Mucosa of rectum (tissue), 2 donors: ENCODE data around the gene TBCC.

Experiments used
- H3K27ac ChIP-seq, 2 donors: one replicate each; pipeline ENCODE4 v1.7.0; 2013; ENCODE audit warnings: inconsistent platforms in 2 of 2, low read depth in 2 of 2, low read length in 2 of 2
- H3K27me3 ChIP-seq, 2 donors: one replicate each; pipeline ENCODE4 v1.7.0; 2013; ENCODE audit warnings: low read length in 2 of 2; ENCODE audit not compliant: control insufficient read depth in 2 of 2, insufficient read depth in 2 of 2
- H3K36me3 ChIP-seq, 2 donors: one replicate each; pipeline ENCODE4 v1.7.0; 2013; ENCODE audit warnings: low read length in 2 of 2; ENCODE audit not compliant: control insufficient read depth in 2 of 2, insufficient read depth in 2 of 2
- H3K4me1 ChIP-seq, 2 donors: one replicate each; pipeline ENCODE4 v1.7.0; 2013; ENCODE audit warnings: low read length in 2 of 2, mild to moderate bottlenecking in 1 of 2; ENCODE audit not compliant: control insufficient read depth in 2 of 2, insufficient read depth in 2 of 2
- H3K4me3 ChIP-seq, 2 donors: one replicate each; pipeline ENCODE4 v1.7.0; 2013; ENCODE audit warnings: low read length in 2 of 2
- H3K9ac ChIP-seq, 2 donors: one replicate each; pipeline ENCODE4 v1.7.0; 2013; ENCODE audit warnings: low read length in 2 of 2, low read depth in 1 of 2, mild to moderate bottlenecking in 1 of 2
- H3K9me3 ChIP-seq, 2 donors: one replicate each; pipeline ENCODE4 v1.7.0; 2013; ENCODE audit warnings: low read length in 2 of 2; ENCODE audit not compliant: control insufficient read depth in 2 of 2
- donor health status: healthy.
- donor health status: Normal muscosa, but diverticular disease.

Gene TBCC, protein sequence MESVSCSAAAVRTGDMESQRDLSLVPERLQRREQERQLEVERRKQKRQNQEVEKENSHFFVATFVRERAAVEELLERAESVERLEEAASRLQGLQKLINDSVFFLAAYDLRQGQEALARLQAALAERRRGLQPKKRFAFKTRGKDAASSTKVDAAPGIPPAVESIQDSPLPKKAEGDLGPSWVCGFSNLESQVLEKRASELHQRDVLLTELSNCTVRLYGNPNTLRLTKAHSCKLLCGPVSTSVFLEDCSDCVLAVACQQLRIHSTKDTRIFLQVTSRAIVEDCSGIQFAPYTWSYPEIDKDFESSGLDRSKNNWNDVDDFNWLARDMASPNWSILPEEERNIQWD

GRCh38 chr6:42745640-42746462 lies at the start of gene TBCC:
TBCC (minus strand) TSS chr6:42746103; CDS start chr6:42746073, 30 bp downstream.
- H3K27ac ChIP-seq, result peak within 1 kb of the TSS; percentile 93 to 96
- peaks cover 10 to 19% of the 10 kb centered on the region in 2 donors for H3K4me1 ChIP-seq
- peak within 1 kb of the TSS; percentile 97 to 99 for H3K4me3 ChIP-seq
- peak within 1 kb of the TSS; percentile 99 for H3K9ac ChIP-seq
- no peaks in the 10 kb centered on the region for H3K27me3 ChIP-seq
- no peaks in the 10 kb centered on the region for H3K9me3 ChIP-seq
- H3K36me3 ChIP-seq, result no peaks in the 10 kb centered on the region

- Histone ChIP-seq H3K36me3 (peaks cover 0 to 3% of the 10 kb centered on the region in 2 donors), H3K9me3 (no peaks in the 10 kb centered on the region), H3K27ac (no peak overlapping the region), H3K27me3 (no peaks in the 10 kb centered on the region), H3K4me3 (no peak overlapping the region), H3K4me1 (no peaks in the 10 kb centered on the region), H3K9ac (no peak overlapping the region)
Observed at GRCh38 chr6:42795651-42796050, 49.7 kb upstream of the TBCC start.

GRCh38 chr6:42791706-42792320 lies 45.9 kb upstream of the TBCC start:
- no peak overlapping the region for H3K4me3 ChIP-seq
- H3K27ac ChIP-seq, result peak overlapping the region in 1 of 2 donors; percentile 14
- H3K36me3 ChIP-seq, result peaks cover 0 to 10% of the 10 kb centered on the region in 2 donors
- H3K27me3 ChIP-seq, result no peaks in the 10 kb centered on the region
- H3K9me3 ChIP-seq, result no peaks in the 10 kb centered on the region
- peaks cover 8% of the 10 kb centered on the region in 2 donors for H3K4me1 ChIP-seq
- H3K9ac ChIP-seq, result no peak overlapping the region

DNA sequence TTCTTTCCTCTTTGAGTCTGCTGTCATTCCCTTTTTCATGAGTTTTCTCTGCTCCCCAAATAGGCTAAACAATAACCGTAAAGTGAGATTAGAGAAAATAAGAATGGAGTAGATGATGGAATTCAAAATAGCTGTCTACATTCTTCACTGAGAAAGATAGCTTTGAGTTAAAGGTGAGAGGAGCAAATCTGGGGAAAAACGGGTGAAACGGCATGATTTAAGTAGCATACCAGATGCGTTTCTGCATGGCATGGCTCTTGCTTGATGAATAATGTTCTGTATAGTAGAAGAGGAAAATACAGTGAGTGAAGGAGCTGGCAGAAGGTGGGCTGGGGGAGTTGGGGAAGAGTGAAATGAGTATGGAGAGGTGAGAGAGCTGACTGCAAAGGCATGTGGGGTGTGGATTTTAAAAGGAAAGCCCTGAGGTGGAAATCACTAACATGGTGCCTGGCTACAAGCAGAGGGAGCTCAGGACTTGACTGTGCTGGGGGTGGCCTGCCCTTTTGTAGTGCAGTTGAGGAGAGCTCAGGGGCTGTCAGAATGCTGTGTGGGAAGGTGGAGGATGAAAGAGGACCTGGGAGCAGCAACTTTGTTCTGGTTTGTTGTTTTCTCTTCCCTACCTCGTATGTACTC lies 44.8 kb upstream of the TBCC start:
- H3K9ac ChIP-seq, result no peak overlapping the region
- peak overlapping the region in 1 of 2 donors; percentile 8 for H3K27ac ChIP-seq
- H3K27me3 ChIP-seq, result no peaks in the 10 kb centered on the region
- no peak overlapping the region for H3K4me3 ChIP-seq
- no peaks in the 10 kb centered on the region for H3K9me3 ChIP-seq
- peaks cover 8 to 11% of the 10 kb centered on the region in 2 donors for H3K4me1 ChIP-seq
- peaks cover 0 to 10% of the 10 kb centered on the region in 2 donors for H3K36me3 ChIP-seq

DNA sequence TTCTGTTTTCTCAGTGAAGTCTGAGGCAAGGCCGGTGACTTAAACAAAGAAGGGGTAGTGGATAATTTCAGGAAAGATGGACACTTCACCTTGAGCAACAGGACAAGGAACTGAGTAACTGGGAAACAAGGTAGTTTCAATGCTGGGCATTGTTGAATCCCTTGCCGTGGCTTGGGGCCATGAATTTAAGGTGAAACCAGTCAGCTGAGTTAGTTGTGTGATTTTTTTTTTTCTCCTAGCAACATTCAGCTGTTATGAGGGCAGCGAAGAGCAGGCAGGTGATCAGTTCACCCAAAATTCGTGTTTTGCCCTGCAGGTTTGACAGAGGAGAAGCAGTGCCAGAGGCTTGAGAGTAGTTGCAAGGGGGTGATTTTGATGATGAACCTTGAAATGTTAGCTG lies 42.8 kb upstream of the TBCC start:
- H3K4me3 ChIP-seq, result no peak overlapping the region
- no peak overlapping the region for H3K9ac ChIP-seq
- H3K36me3 ChIP-seq, result peaks cover 0 to 10% of the 10 kb centered on the region in 2 donors
- no peak overlapping the region for H3K27ac ChIP-seq
- no peaks in the 10 kb centered on the region for H3K27me3 ChIP-seq
- H3K4me1 ChIP-seq, result peaks cover 8 to 22% of the 10 kb centered on the region in 2 donors
- no peaks in the 10 kb centered on the region for H3K9me3 ChIP-seq

DNA sequence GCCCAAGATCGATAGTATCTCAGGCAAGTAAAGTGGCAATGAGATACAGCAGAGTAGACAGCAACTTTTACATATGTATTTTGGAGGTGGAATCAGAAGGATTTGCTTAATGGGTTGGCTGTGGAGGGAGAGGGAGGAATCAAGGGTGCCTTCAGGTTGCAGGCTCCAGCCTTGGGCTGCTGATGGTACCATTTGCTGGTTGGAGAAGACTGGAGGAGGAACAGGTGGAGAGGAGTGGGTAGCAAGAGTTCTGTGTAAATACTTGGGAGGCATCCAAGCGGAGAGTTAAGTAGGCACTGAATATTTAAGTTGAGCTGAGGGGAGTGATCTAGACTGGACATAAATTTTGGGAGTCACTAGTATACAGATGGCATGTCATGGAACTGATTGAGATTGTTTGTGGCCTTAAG lies 41.2 kb upstream of the TBCC start:
- no peaks in the 10 kb centered on the region for H3K27me3 ChIP-seq
- H3K9ac ChIP-seq, result no peak overlapping the region
- peaks cover 8 to 22% of the 10 kb centered on the region in 2 donors for H3K4me1 ChIP-seq
- no peak overlapping the region for H3K27ac ChIP-seq
- peaks cover 0 to 10% of the 10 kb centered on the region in 2 donors for H3K36me3 ChIP-seq
- no peaks in the 10 kb centered on the region for H3K9me3 ChIP-seq
- H3K4me3 ChIP-seq, result peak overlapping the region in 1 of 2 donors; percentile 22

GRCh38 chr6:42786525-42786985 lies 40.7 kb upstream of the TBCC start:
- Histone ChIP-seq H3K4me1 (peaks cover 8 to 22% of the 10 kb centered on the region in 2 donors), H3K9ac (no peak overlapping the region), H3K36me3 (peaks cover 0 to 7% of the 10 kb centered on the region in 2 donors), H3K27ac (no peak overlapping the region), H3K27me3 (no peaks in the 10 kb centered on the region), H3K4me3 (no peak overlapping the region), H3K9me3 (no peaks in the 10 kb centered on the region)

DNA sequence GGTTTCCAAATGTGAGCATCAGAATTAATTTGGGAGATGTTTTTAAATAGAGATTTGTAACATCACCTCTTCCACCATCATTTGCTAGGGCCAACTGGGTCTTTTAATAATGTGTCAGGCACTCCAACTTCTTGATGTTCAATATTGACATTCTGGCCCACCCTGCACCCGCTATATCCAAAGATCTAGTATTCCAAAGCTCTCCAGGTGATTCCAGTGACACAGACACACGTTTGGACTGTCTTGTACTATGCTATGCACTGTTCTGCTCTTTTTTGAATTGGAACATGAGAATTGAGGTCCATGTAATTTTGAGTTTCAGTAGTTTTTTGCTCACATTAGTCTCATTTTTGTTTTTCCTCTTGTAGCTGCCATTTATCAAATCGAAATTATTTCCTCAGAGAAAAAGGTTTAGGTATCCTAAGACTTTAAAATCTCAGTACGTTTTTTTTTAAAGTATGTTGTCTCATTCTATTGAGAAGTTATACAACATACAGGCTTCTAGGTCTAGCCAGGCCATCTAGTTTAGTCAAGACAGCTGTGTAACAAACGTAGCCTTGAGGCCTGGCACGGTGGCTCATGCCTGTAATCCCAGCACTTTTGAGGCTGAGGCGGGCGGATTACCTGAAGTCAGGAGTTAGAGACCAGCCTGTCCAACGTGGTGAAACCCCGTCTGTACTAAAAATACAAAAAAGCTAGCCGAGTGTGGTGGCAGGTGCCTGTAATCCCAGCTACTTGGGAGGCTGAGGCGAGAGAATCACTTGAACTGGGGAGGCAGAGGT lies 39.0 kb upstream of the TBCC start:
- H3K27me3 ChIP-seq, result no peaks in the 10 kb centered on the region
- peaks cover 11 to 20% of the 10 kb centered on the region in 2 donors for H3K4me1 ChIP-seq
- no peaks in the 10 kb centered on the region for H3K9me3 ChIP-seq
- H3K9ac ChIP-seq, result peak overlapping the region; percentile 100
- peak overlapping the region; percentile 99 for H3K27ac ChIP-seq
- H3K4me3 ChIP-seq, result peak overlapping the region; percentile 84 to 98
- H3K36me3 ChIP-seq, result peaks cover 0 to 7% of the 10 kb centered on the region in 2 donors
